ENCODE results near the gene RBMS3.

Gene RBMS3

DNA sequence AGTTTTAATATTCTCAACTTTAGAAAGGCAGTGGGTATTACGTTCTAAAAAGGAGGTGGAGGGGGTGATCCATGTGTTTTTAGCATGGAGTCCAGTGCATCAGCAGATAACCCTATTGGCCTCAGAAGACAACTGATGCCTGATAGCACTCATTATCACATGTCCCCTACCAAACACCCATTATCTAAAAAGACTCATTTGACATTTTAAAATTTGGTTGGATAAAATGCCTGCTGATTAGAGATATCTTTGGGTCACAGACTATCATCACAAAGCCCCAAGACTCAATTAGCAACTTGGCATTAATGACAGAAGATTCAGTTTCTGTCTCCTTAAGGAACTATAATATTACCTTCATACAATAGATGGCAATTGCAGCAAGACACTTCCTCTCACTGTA, 589.3 kb downstream of the RBMS3 start:
- TF ChIP-seq, protein P1, sequence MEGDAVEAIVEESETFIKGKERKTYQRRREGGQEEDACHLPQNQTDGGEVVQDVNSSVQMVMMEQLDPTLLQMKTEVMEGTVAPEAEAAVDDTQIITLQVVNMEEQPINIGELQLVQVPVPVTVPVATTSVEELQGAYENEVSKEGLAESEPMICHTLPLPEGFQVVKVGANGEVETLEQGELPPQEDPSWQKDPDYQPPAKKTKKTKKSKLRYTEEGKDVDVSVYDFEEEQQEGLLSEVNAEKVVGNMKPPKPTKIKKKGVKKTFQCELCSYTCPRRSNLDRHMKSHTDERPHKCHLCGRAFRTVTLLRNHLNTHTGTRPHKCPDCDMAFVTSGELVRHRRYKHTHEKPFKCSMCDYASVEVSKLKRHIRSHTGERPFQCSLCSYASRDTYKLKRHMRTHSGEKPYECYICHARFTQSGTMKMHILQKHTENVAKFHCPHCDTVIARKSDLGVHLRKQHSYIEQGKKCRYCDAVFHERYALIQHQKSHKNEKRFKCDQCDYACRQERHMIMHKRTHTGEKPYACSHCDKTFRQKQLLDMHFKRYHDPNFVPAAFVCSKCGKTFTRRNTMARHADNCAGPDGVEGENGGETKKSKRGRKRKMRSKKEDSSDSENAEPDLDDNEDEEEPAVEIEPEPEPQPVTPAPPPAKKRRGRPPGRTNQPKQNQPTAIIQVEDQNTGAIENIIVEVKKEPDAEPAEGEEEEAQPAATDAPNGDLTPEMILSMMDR (IDR thresholded peaks at IDR 0.05; ENCODE audit: borderline replicate concordance, insufficient read depth, low read depth, low read length), result no peak
- H3K4me3 ChIP-seq (ENCODE audit: low read depth, low read length), result no peak overlapping the region

DNA sequence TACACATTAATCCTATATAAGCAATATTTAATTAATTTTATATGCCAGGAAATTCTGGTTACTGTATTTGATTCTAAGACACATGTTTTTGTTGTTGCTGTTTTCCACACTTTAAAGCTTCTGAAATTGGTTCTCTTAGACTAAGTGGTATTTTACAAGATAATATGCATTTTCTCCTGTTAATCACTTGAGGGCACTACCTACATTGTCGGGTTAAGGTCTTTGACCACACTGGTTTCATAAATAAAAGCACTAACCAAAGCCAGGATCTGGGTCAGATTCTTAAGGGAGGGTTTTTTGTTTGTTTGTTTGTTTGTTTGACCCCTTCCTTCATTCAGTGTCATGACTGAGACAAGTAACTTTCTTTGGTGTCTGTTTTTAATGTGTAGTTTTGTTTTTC, 590.2 kb downstream of the RBMS3 start:
- TF ChIP-seq, protein P1 (IDR thresholded peaks at IDR 0.05; ENCODE audit: borderline replicate concordance, insufficient read depth, low read depth, low read length), result no peak
- H3K4me3 ChIP-seq (ENCODE audit: low read depth, low read length), result no peak overlapping the region

DNA sequence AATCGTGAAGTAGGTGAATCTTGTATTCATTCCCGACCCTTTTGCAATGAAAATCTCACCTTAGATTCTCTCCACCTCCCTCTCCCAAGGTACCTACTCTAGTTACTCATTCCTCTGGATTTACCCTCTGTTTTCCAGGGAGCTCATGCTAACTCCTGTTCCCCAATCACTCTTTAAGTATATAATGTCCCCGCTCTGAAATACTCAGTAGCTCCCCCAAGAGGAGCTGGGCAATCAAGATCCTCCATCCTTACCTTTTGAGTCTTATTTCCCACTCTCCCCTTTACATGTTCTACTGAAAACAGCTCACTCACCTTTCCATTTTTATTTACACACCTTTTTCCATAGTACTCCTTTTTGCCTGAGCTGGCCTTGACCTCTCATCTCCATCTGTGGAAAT, 599.9 kb downstream of the RBMS3 start:
- H3K4me3 ChIP-seq (ENCODE audit: low read depth, low read length), result no peak overlapping the region
- TF ChIP-seq, protein P1 (IDR thresholded peaks at IDR 0.05; ENCODE audit: borderline replicate concordance, insufficient read depth, low read depth, low read length), result no peak

DNA sequence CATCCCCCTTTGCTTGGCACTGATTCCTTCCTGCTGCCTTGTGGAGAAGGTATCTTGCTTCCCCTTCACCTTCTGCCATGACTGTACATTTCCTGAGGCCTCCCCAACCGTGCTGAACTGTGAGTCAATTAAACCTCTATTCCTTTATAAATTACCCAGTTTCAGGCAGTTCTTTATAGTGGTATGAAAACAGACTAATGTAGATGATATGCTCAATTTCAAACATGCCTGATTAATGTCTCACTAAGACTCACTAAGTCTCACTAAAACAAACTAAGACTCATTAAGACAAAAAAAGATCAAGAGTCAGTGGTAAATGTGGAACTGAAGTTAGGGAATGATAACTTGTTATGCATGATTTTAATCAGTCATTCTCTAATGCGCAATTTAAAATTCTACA, 606.6 kb downstream of the RBMS3 start:
- H3K4me3 ChIP-seq (ENCODE audit: low read depth, low read length), result no peak overlapping the region
- TF ChIP-seq, protein P1 (IDR thresholded peaks at IDR 0.05; ENCODE audit: borderline replicate concordance, insufficient read depth, low read depth, low read length), result no peak

DNA sequence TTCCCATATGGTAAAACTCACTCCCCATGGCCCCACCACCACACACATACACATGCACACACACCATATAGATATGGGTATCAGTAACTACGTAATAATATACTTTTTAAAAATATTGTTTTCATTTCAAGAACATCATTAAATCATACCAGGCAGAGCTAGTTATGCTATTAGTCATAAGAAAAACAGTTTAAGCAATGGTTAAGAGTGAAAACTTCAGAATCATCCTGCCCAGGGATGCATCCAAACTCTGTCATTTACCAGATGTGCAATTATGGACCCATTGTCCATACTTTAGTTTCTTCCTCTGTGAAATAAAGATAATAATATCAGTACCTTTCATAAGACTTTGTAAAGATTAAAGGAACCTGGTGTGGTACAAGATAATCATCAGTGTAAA, 608.3 kb downstream of the RBMS3 start:
- TF ChIP-seq, protein P1 (IDR thresholded peaks at IDR 0.05; ENCODE audit: borderline replicate concordance, insufficient read depth, low read depth, low read length), result no peak
- no peak overlapping the region for H3K4me3 ChIP-seq (ENCODE audit: low read depth, low read length)

DNA sequence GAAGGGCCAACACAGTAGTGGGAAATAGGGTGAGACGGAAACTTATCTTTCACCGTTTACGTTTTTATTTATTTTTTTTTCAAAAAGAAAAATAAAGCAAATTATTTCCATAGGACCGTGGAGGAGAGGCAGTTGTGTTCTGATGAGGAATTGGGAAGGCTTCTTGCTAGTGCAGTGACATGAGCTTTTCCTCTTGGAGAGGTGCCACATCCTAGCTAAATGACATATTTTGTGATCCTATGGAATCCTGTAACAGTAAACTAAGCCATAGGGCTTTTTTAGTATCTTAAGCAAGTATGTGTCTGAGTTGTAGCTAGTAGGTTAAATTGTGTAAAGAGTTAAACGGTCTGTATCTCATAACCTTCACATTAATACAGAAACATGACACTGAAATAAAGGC, 609.9 kb downstream of the RBMS3 start:
- TF ChIP-seq, protein P1 (IDR thresholded peaks at IDR 0.05; ENCODE audit: borderline replicate concordance, insufficient read depth, low read depth, low read length), result no peak
- no peak overlapping the region for H3K4me3 ChIP-seq (ENCODE audit: low read depth, low read length)

DNA sequence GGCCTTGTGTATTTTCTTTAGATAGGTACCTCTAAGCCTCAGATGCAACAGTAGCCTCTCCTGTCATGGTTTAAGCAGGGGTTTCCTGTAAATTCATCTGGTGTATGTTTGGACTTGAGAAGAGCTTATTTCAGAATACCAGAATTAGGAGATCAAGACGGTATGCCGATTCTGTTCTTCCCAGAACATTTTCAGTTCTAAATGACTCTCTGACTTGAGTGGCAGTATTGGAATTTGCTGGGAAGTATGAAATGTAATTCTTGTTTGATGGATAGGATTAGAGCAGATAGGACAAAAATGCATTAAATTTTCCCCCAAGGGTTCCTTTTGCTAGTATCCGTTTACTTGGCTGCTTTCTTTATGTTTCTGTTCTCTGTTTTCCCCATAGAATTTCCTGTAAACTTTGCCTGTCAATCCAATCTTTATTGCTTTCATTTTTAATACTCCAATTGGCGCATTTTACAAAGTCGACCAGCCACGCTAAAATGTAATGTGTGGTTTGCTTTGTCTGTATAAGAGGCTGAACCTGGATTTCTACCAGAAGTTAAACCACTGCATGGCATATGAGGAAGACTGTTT, 612.2 kb downstream of the RBMS3 start:
- no peak overlapping the region for H3K4me3 ChIP-seq (ENCODE audit: low read depth, low read length)
- TF ChIP-seq, protein P1 (IDR thresholded peaks at IDR 0.05; ENCODE audit: borderline replicate concordance, insufficient read depth, low read depth, low read length), result no peak

Data from GM12875 (cell line).